K562 (cell line): ENCODE data around the gene NCOA4. TPM values are rescaled to one million over a fixed set of nuclear protein-coding genes. Genes with fewer than 3 reads are reported as not detected.

Source experiments
- ARHGAP35 ChIP-seq: fragments of 450-650 bp; IDR thresholded peaks from 2 replicates; pipeline ENCODE4 v1.6.1; 2018; ENCODE audit not compliant: partially characterized antibody
- ARID4B ChIP-seq: sonication (generic); formaldehyde crosslinking; IDR thresholded peaks from 2 replicates; pipeline ENCODE4 v1.8.0; 2022; ENCODE audit warnings: mild to moderate bottlenecking, missing genetic modification reagents
- ATF1 ChIP-seq, 2 experiments: fragments of 450-650 bp in 1 of 2; IDR thresholded peaks; 2 replicates each; pipeline ENCODE4 v1.6.1; 2016; ENCODE audit warnings: missing compliant biosample characterization in 1 of 2, missing genetic modification characterization in 1 of 2
- BCOR ChIP-seq: fragments of 450-650 bp; IDR thresholded peaks from 2 replicates; pipeline ENCODE4 v1.6.1; 2016
- CREB1 ChIP-seq, 2 experiments: sonication (generic) in 1 of 2; formaldehyde crosslinking in 1 of 2; IDR thresholded peaks; 2 replicates each; pipeline versions ENCODE4 v1.6.1 to v1.8.0; 2012 to 2022; ENCODE audit warnings: inconsistent platforms in 1 of 2, mild to moderate bottlenecking in 1 of 2, missing genetic modification reagents in 1 of 2, moderate library complexity in 1 of 2
- GATAD2B ChIP-seq: fragments of 450-650 bp; IDR thresholded peaks from 2 replicates; pipeline ENCODE4 v1.6.1; 2017; ENCODE audit warnings: mild to moderate bottlenecking, borderline replicate concordance
- JUNB ChIP-seq: fragments of 450-650 bp; formaldehyde crosslinking; conservative IDR thresholded peaks from 2 replicates; pipeline ENCODE4 v1.4.0; 2020; ENCODE audit warnings: mild to moderate bottlenecking
- KDM1A ChIP-seq, 2 experiments: fragments of 450-650 bp; IDR thresholded peaks; 2 replicates each; pipeline ENCODE4 v1.6.1; 2016; ENCODE audit warnings: mild to moderate bottlenecking in 2 of 2
- MYBL2 ChIP-seq, 2 experiments: fragments of 450-650 bp in 1 of 2; sonication (generic) in 1 of 2; formaldehyde crosslinking in 1 of 2; IDR thresholded peaks; 2 replicates each; pipeline versions ENCODE4 v1.6.1 to v1.8.1; 2017 to 2022; ENCODE audit warnings: borderline replicate concordance in 1 of 2, inconsistent platforms in 1 of 2, low read depth in 1 of 2, mild to moderate bottlenecking in 1 of 2, missing genetic modification reagents in 1 of 2, moderate library complexity in 1 of 2
- PHB ChIP-seq: fragments of 250-450 bp; sonication (Bioruptor Pico); IDR thresholded peaks from 2 replicates; pipeline ENCODE4 v1.5.0; 2021
- PML ChIP-seq: IDR thresholded peaks from 2 replicates; pipeline ENCODE4 v1.6.1; 2012; ENCODE audit warnings: low read length, inconsistent platforms
- POLR2A ChIP-seq: fragments of 450-650 bp; conservative IDR thresholded peaks from 2 replicates; pipeline ENCODE4 v1.6.1; 2016
- POU5F1 ChIP-seq: fragments of 150-350 bp; IDR thresholded peaks from 2 replicates; pipeline ENCODE4 v1.6.1; 2014; ENCODE audit warnings: borderline replicate concordance, low read length, low read depth, mild to moderate bottlenecking; ENCODE audit not compliant: partially characterized antibody
- SOX6 ChIP-seq: fragments of 450-650 bp; IDR thresholded peaks from 2 replicates; pipeline ENCODE4 v1.6.1; 2014; ENCODE audit warnings: mild to moderate bottlenecking
- STAT5A ChIP-seq: IDR thresholded peaks from 2 replicates; pipeline ENCODE4 v1.6.1; 2012; ENCODE audit warnings: low read length, inconsistent platforms, borderline replicate concordance
- STAT6 ChIP-seq: sonication (generic); formaldehyde crosslinking; IDR thresholded peaks from 2 replicates; pipeline ENCODE4 v1.8.1; 2023; ENCODE audit warnings: mild to moderate bottlenecking, missing genetic modification reagents
- ZNF449 ChIP-seq: fragments of 250-450 bp; sonication (Bioruptor Pico); IDR thresholded peaks from 2 replicates; pipeline ENCODE4 v1.8.0; 2022; ENCODE audit warnings: moderate library complexity, mild to moderate bottlenecking, inconsistent platforms
- ZNF511 ChIP-seq: sonication (generic); formaldehyde crosslinking; IDR thresholded peaks from 2 replicates; pipeline ENCODE4 v1.8.0; 2022; ENCODE audit warnings: mild to moderate bottlenecking, missing genetic modification reagents
- polyA plus RNA-seq, 8 experiments: library from polyadenylated mRNA; depleted of rRNA in 4 of 8; stranded (reverse) in 5 of 8; unstranded in 3 of 8; fragments of >200 nt; fragmentation: Nextera tagmentation in 2 of 8; fragmentation: Illumina TruSeq in 1 of 8; extraction: Ambion mirVana in 2 of 8; extraction: Trizol in 1 of 8; gene quantifications; 2 replicates each; pipeline versions ENCODE4 v1.2.1 to v1.2.3, GENCODE V29; 2011 to 2014; ENCODE audit warnings: inconsistent platforms in 1 of 8, missing spikeins in 1 of 8
- total RNA-seq, 7 experiments: library from RNA; depleted of rRNA in 6 of 7; stranded (reverse); fragments of >200 nt in 6 of 7; fragmentation: Illumina TruSeq in 2 of 7; extraction: Trizol in 2 of 7; gene quantifications; 2 replicates each; pipeline versions ENCODE4 v1.2.1 to v1.2.3, GENCODE V29; 2011 to 2021; ENCODE audit warnings: low replicate concordance in 1 of 7

The NCOA4 gene
- total and polyA plus RNA-seq, 9 of the 15 experiments (the other 6 are each of a cell fraction or from before 2014, with no cell fraction given), result 89.8 to 283 (median 181) TPM

GRCh38 chr10:46022978-46023702 lies 7.3 kb downstream of the NCOA4 start (continued):
- TF ChIP-seq JUNB (CRISPR knock-in tag) (no peak), ATF1 (CRISPR knock-in tag; IDR thresholded peaks at IDR 0.05) (no peak; the same call in 1 of the 2 replicates), ATF1 (tag; IDR thresholded peaks at IDR 0.05) (peak; percentile 90), SOX6 (peak; percentile 63), ZNF449 (CRISPR knock-in tag) (no peak), MYBL2 (IDR thresholded peaks at IDR 0.05; ENCODE audit: low read depth) (0 out of 2 replicates have a peak, but pooled peaks have one; percentile 22), MYBL2 (CRISPR knock-in tag; IDR thresholded peaks at IDR 0.05; ENCODE audit: borderline replicate concordance) (no peak), POLR2A (peak; percentile 67), CREB1 (IDR thresholded peaks at IDR 0.05) (peak; percentile 85; the same call in 1 of the 2 replicates), CREB1 (CRISPR knock-in tag; IDR thresholded peaks at IDR 0.05) (peak; percentile 81), BCOR (peak; percentile 66; the same call in 1 of the 2 replicates), GATAD2B (0 out of 2 replicates have a peak, but pooled peaks have one; percentile 48), PML (0 out of 2 replicates have a peak, but pooled peaks have one; percentile 20), ARHGAP35 (no peak), ZNF511 (peak; percentile 61; the same call in 1 of the 2 replicates), STAT6 (CRISPR knock-in tag) (0 out of 2 replicates have a peak, but pooled peaks have one; percentile 54), ARID4B (CRISPR knock-in tag) (peak; percentile 77), KDM1A (IDR thresholded peaks at IDR 0.05) (peak; percentile 91 to 96), PHB (CRISPR knock-in tag) (peak; percentile 77; the same call in 1 of the 2 replicates), STAT5A (peak; percentile 12; the same call in 1 of the 2 replicates), POU5F1 (no peak)
